ENCODE measurements around the gene UFD1.

UFD1 gene

DNA sequence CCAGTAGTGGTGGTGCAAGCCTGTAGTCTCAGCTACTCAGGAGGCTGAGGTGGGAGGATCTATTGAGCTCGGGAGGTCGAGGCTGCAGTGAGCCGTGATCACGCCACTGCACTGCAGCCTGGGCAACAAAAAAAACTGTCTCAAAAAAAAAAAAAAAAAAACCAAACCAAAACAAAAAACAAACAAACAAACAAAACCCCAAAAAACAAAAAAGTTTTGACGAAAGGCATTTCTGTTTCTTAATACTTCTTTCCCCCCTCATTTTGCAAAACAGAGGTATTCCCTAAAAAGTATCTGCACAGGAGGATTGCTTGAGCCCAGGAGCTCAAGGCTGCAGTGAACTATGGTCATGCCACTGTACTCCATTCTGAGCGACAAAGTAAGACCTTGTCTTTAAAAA, 58.7 kb downstream of the UFD1 start:
- no peak overlapping the region for H3K27ac ChIP-seq (ENCODE audit: poor library complexity, severe bottlenecking)
- 0 out of 2 replicates have a peak, but pooled peaks cover under 1% of the 10 kb centered on the region for H3K36me3 ChIP-seq (ENCODE audit: low read depth)
- H3K4me1 ChIP-seq (ENCODE audit: insufficient read depth, poor library complexity, severe bottlenecking): no peaks in the 10 kb centered on the region
- no peak for ATAC-seq (ENCODE audit: low read depth)
- DNase-seq (ENCODE audit: low spot score): no peak
- H3K27me3 ChIP-seq (ENCODE audit: insufficient read depth, poor library complexity, severe bottlenecking): no peaks in the 10 kb centered on the region
- H3K4me3 ChIP-seq (ENCODE audit: severe bottlenecking): no peak overlapping the region
- TF ChIP-seq, protein P1, sequence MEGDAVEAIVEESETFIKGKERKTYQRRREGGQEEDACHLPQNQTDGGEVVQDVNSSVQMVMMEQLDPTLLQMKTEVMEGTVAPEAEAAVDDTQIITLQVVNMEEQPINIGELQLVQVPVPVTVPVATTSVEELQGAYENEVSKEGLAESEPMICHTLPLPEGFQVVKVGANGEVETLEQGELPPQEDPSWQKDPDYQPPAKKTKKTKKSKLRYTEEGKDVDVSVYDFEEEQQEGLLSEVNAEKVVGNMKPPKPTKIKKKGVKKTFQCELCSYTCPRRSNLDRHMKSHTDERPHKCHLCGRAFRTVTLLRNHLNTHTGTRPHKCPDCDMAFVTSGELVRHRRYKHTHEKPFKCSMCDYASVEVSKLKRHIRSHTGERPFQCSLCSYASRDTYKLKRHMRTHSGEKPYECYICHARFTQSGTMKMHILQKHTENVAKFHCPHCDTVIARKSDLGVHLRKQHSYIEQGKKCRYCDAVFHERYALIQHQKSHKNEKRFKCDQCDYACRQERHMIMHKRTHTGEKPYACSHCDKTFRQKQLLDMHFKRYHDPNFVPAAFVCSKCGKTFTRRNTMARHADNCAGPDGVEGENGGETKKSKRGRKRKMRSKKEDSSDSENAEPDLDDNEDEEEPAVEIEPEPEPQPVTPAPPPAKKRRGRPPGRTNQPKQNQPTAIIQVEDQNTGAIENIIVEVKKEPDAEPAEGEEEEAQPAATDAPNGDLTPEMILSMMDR (IDR thresholded peaks at IDR 0.05; ENCODE audit: poor library complexity, severe bottlenecking): no peak
- no peaks in the 10 kb centered on the region for H3K9me3 ChIP-seq (ENCODE audit: severe bottlenecking)

DNA sequence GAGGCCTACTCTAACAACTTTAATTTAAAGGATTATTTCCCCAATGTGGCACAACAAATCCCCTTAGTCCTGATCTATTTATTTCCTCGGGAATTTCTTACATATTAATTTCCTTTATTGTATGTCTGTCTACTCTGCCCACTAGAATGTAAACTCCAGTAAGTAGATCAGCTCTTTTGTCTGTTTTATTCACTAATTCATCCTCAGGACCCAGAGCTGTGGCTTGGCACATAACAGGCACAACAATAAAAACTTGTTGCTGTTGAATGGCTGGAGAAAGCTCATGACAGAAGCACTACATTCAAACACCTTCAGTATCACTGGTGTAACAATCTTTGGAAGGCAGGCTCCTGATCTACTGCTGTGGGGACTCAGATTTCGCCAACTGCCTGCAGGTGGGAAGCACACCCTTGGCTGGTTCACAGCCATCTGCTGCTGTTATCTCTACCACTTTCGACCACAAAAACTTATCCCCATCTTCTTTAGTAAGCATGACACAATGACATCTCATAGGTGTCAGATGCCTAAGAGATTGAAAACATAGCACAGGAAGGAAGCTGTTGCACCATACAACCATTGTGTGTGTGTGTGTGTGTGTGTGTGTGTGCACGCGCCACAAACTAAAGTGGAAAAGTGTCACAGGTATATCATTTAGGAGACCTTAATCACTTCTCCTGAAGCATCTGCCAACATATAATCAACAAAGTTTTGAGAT, 59.4 kb downstream of the UFD1 start:
- ATAC-seq (ENCODE audit: low read depth) (no peak), DNase-seq (ENCODE audit: low spot score) (no peak)
- no peaks in the 10 kb centered on the region for H3K4me1 ChIP-seq (ENCODE audit: insufficient read depth, poor library complexity, severe bottlenecking)
- no peak overlapping the region for H3K4me3 ChIP-seq (ENCODE audit: severe bottlenecking)
- no peak overlapping the region for H3K27ac ChIP-seq (ENCODE audit: poor library complexity, severe bottlenecking)
- TF ChIP-seq, protein P1 (IDR thresholded peaks at IDR 0.05; ENCODE audit: poor library complexity, severe bottlenecking): no peak
- H3K36me3 ChIP-seq (ENCODE audit: low read depth): no peaks in the 10 kb centered on the region
- H3K9me3 ChIP-seq (ENCODE audit: severe bottlenecking): no peaks in the 10 kb centered on the region
- H3K27me3 ChIP-seq (ENCODE audit: insufficient read depth, poor library complexity, severe bottlenecking): no peaks in the 10 kb centered on the region

DNA sequence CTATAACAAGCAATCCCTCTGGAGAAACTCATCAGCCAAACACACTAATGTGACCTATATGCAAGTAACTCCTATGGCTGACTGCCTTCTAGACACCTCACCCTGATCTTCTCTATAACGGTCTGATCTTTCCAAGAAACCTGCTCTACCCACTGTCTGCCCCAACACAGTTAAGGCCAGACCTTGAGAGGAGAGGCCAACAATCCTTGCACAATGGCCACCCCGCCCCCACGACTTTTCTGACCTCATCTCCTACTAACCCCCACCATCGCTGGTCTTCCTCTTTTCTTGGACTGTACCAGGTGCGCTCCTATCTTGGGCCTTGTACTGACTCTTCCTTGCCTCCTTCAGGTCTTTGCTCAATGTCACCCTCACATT, 59.9 kb downstream of the UFD1 start:
- no peaks in the 10 kb centered on the region for H3K4me1 ChIP-seq (ENCODE audit: insufficient read depth, poor library complexity, severe bottlenecking)
- TF ChIP-seq, protein P1 (IDR thresholded peaks at IDR 0.05; ENCODE audit: poor library complexity, severe bottlenecking): no peak
- no peaks in the 10 kb centered on the region for H3K36me3 ChIP-seq (ENCODE audit: low read depth)
- H3K27ac ChIP-seq (ENCODE audit: poor library complexity, severe bottlenecking): no peak overlapping the region
- ATAC-seq (ENCODE audit: low read depth): no peak
- H3K27me3 ChIP-seq (ENCODE audit: insufficient read depth, poor library complexity, severe bottlenecking): no peaks in the 10 kb centered on the region
- no peaks in the 10 kb centered on the region for H3K9me3 ChIP-seq (ENCODE audit: severe bottlenecking)
- H3K4me3 ChIP-seq (ENCODE audit: severe bottlenecking): no peak overlapping the region
- no peak for DNase-seq (ENCODE audit: low spot score)

DNA sequence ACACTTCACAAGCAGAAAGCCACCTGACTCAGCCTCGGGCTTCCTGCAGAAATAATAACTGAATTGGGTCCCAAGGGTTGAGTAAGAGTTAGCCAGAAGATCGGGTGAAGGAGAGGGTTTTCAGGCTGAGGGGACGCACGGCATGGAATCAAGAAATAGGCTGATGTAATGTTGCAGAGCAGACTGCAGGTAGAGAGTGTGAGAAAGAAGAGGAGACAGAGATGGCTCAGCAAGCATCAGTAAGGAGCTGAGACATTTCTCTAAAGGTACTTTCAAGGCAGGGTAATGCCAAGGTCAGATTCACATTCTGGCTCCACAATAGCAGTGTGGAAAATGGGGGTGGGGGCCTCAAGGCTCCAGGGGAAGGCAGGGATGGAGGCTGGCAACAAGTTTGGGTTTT, 66.1 kb downstream of the UFD1 start:
- H3K4me3 ChIP-seq (ENCODE audit: severe bottlenecking): no peak overlapping the region
- peaks cover 30% of the 10 kb centered on the region for H3K36me3 ChIP-seq (ENCODE audit: low read depth)
- ATAC-seq (ENCODE audit: low read depth) (no peak), DNase-seq (ENCODE audit: low spot score) (no peak)
- H3K27ac ChIP-seq (ENCODE audit: poor library complexity, severe bottlenecking): no peak overlapping the region
- TF ChIP-seq, protein P1 (IDR thresholded peaks at IDR 0.05; ENCODE audit: poor library complexity, severe bottlenecking): no peak
- H3K27me3 ChIP-seq (ENCODE audit: insufficient read depth, poor library complexity, severe bottlenecking): no peaks in the 10 kb centered on the region
- no peaks in the 10 kb centered on the region for H3K9me3 ChIP-seq (ENCODE audit: severe bottlenecking)
- H3K4me1 ChIP-seq (ENCODE audit: insufficient read depth, poor library complexity, severe bottlenecking): no peaks in the 10 kb centered on the region

DNA sequence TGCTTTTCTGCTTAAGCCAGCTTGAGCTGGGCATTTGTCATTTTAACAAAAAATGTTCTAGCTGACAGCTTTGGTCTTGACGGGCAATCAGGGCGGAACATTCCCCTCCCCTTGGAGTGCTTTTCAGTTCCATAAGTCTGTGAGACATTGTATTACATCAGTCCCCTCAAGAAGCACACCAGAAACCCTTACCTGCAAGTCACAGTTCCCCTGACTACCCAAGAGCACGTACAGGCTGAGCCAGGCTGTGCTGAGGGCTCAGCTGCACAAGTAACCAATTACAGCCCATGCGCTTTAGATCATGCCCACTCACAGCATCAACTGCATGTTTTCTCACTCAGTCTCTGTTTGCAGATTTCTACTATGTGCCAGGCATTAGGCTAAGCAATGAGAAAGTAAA, 66.5 kb downstream of the UFD1 start:
- H3K4me1 ChIP-seq (ENCODE audit: insufficient read depth, poor library complexity, severe bottlenecking): no peaks in the 10 kb centered on the region
- TF ChIP-seq, protein P1 (IDR thresholded peaks at IDR 0.05; ENCODE audit: poor library complexity, severe bottlenecking): no peak
- DNase-seq (ENCODE audit: low spot score) (no peak), ATAC-seq (ENCODE audit: low read depth) (no peak)
- no peaks in the 10 kb centered on the region for H3K9me3 ChIP-seq (ENCODE audit: severe bottlenecking)
- H3K27me3 ChIP-seq (ENCODE audit: insufficient read depth, poor library complexity, severe bottlenecking): no peaks in the 10 kb centered on the region
- peaks cover 34% of the 10 kb centered on the region for H3K36me3 ChIP-seq (ENCODE audit: low read depth)
- no peak overlapping the region for H3K27ac ChIP-seq (ENCODE audit: poor library complexity, severe bottlenecking)
- no peak overlapping the region for H3K4me3 ChIP-seq (ENCODE audit: severe bottlenecking)

Measured in RWPE2 (cell line).